Adrenal gland (tissue), 12 donors: Measurements from ENCODE around the gene EGR4. TPM values are rescaled to one million over a fixed set of nuclear protein-coding genes. Genes with fewer than 3 reads are reported as not detected.

Experiments used
- DNase-seq, 7 donors: peaks; one replicate each; pipeline ENCODE4 v3.0.0-alpha.2; 2019 to 2020
- H3K27ac ChIP-seq, 5 donors: fragments of 200-600 bp; sonication (generic) in 4 of 5; 1 replicate in 3 of 5; 2 replicates in 2 of 5; pipeline versions ENCODE4 v1.5.1 to v1.8.0; 2016 to 2020; ENCODE audit warnings: mild to moderate bottlenecking in 1 of 5
- H3K27me3 ChIP-seq: fragments of 200-600 bp; 2 replicates; pipeline ENCODE4 v1.8.0; 2021
- H3K36me3 ChIP-seq, 2 donors: fragments of 200-600 bp; replicated peaks in 1 of 2; 1 replicate in 1 of 2; 2 replicates in 1 of 2; pipeline versions ENCODE4 v1.5.1 to v1.8.0; 2018 to 2022
- H3K4me1 ChIP-seq, 2 donors: fragments of 200-600 bp; replicated peaks in 1 of 2; 1 replicate in 1 of 2; 2 replicates in 1 of 2; pipeline versions ENCODE4 v1.5.1 to v1.8.0; 2018 to 2021
- H3K4me3 ChIP-seq, 4 donors: fragments of 200-600 bp; sonication (generic) in 3 of 4; one replicate each; pipeline ENCODE4 v1.5.1; 2016 to 2018
- H3K9me3 ChIP-seq, 3 donors: fragments of 200-600 bp; sonication (generic) in 1 of 3; replicated peaks in 1 of 3; 1 replicate in 2 of 3; 2 replicates in 1 of 3; pipeline versions ENCODE4 v1.5.1 to v1.8.0; 2016 to 2021
- POLR2A ChIP-seq, 2 donors: fragments of 450-650 bp; IDR thresholded peaks; one replicate each; pipeline ENCODE4 v1.6.1; 2017; ENCODE audit warnings: antibody characterized with exemption in 2 of 2, mild to moderate bottlenecking in 2 of 2, moderate library complexity in 1 of 2
- WGBS, 4 donors: extraction: QIAGEN DNeasy Blood & Tissue Kit in 2 of 4; methylation state at CpG; one replicate each; pipeline versions ENCODE4 v1.1.5 to v1.1.7; 2013 to 2017; 5-methylcytosine and 5-hydroxymethylcytosine counted together
- intact Hi-C, 2 donors: fragments of 100-400 bp; cut with DNase I; formaldehyde crosslinking; loops; one replicate each; pipeline versions ENCODE4 v1.14.1 to v1.15.0; 2022 to 2023
- polyA plus RNA-seq, 3 donors: library from polyadenylated mRNA; stranded (reverse); fragments of 200-250 nt in 2 of 3; fragments of 350-450 nt in 1 of 3; fragmentation: Illumina TruSeq in 1 of 3; extraction: RNeasy Lipid Tissue Mini Kit (QIAGEN cat#74804) in 1 of 3; gene quantifications; one replicate each; pipeline ENCODE4 v1.2.3, GENCODE V29; 2013 to 2014
- total RNA-seq, 9 donors: library from RNA; depleted of rRNA in 4 of 9; stranded (reverse); fragments of >200 nt in 4 of 9; fragments of 120-200 nt in 1 of 9; fragmentation: NEBNext Ultra II Directional in 1 of 9; extraction: Animal tissue kit (Norgen Biotek cat#: 25700) in 1 of 9; gene quantifications; one replicate each; pipeline versions ENCODE4 v1.1.0 to v1.2.4, GENCODE V29; 2013 to 2023
- TF ChIP-seq, protein P1 (sequence below), 6 experiments: fragments of 450-650 bp in 4 of 6; fragments of 200-600 bp in 2 of 6; sonication (generic) in 1 of 6; IDR thresholded peaks; 1 replicate in 5 of 6; 2 replicates in 1 of 6; pipeline versions ENCODE4 v1.5.1 to v1.8.0; 2016 to 2021; ENCODE audit warnings: antibody characterized with exemption in 6 of 6, mild to moderate bottlenecking in 2 of 6, moderate library complexity in 1 of 6
- donor health status: healthy with polysubstance abuse.
- donor health status: Bipolar disorder and iron deficiency.
- donor health status: DM: yes; HTN: yes; CAD: no.
- donor health status: DM: no; HTN: no; CAD: no.
- donor health status: DM: no; HTN: no; CAD: no.
- donor health status: DM: yes; HTN: yes; CAD: no.

EGR4 gene
- total and polyA plus RNA-seq, 12 donors, result 0.20 to 0.32 (median 0.30) TPM; not detected in 9

DNA sequence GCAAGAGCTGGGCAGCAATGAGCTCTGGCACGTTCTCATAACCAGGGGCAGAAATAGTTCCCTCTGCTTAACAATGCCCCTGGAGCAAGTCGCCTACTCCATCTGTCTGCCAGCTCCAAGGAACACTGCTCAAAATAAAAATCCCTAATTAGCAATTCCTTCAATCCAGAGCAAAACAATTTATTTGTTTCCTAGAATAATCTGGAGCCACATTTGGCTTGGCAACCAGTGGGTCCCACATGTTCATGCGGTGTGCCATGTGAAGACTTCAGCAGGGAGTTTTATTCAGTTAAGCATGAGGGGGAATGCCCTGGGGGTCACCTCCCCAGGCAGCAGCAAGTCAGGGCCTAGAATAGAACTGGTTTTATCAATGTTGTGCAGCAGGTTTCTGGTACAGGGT, 7.6 kb upstream of the EGR4 start:
- Histone ChIP-seq H3K4me1 (no peaks in the 10 kb centered on the region), H3K9me3 (no peaks in the 10 kb centered on the region), H3K27ac (no peak overlapping the region), H3K4me3 (no peak overlapping the region), H3K36me3 (no peaks in the 10 kb centered on the region), H3K27me3 (peaks cover 3% of the 10 kb centered on the region)
- WGBS, 4 donors, result 60 to 76% (median 68%) methylated on average over 3 of the region's 3 CpGs
- no peak for TF ChIP-seq POLR2A (IDR thresholded peaks at IDR 0.05)
- TF ChIP-seq, protein P1, sequence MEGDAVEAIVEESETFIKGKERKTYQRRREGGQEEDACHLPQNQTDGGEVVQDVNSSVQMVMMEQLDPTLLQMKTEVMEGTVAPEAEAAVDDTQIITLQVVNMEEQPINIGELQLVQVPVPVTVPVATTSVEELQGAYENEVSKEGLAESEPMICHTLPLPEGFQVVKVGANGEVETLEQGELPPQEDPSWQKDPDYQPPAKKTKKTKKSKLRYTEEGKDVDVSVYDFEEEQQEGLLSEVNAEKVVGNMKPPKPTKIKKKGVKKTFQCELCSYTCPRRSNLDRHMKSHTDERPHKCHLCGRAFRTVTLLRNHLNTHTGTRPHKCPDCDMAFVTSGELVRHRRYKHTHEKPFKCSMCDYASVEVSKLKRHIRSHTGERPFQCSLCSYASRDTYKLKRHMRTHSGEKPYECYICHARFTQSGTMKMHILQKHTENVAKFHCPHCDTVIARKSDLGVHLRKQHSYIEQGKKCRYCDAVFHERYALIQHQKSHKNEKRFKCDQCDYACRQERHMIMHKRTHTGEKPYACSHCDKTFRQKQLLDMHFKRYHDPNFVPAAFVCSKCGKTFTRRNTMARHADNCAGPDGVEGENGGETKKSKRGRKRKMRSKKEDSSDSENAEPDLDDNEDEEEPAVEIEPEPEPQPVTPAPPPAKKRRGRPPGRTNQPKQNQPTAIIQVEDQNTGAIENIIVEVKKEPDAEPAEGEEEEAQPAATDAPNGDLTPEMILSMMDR (IDR thresholded peaks at IDR 0.05), result no peak
- intact Hi-C loops, result no loop called here
- no peak for DNase-seq

DNA sequence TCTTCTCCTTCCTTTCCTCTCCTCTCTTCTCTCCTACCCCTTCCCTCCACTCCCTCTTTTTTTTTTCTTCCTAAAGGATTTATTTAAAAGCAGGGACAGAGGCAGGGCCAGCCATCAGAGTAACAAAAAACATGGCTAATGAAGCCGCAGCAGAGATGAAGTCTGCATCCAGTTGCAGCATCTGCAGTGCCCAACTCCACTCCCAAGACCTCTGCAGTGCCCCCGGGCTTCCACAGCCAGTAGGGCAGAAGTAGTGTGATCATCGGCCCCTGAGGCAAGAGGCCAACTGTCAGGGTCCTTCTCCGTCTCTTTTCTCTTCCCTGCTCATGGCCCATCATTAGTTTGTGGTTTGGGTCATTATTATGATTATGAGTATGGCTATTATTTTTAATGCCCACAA, 4.2 kb upstream of the EGR4 start:
- Histone ChIP-seq H3K27me3 (peaks cover 37% of the 10 kb centered on the region), H3K27ac (no peak overlapping the region), H3K4me1 (peaks cover 8 to 13% of the 10 kb centered on the region in 2 donors), H3K9me3 (no peaks in the 10 kb centered on the region), H3K36me3 (no peaks in the 10 kb centered on the region), H3K4me3 (no peak overlapping the region)
- TF ChIP-seq, protein P1 (IDR thresholded peaks at IDR 0.05), result no peak
- TF ChIP-seq POLR2A (IDR thresholded peaks at IDR 0.05), result no peak
- 30 to 45% (median 40%) methylated on average over 4 of the region's 4 CpGs for WGBS, 4 donors
- intact Hi-C loops, result no loop called here
- no peak for DNase-seq

- Histone ChIP-seq H3K9me3 (no peaks in the 10 kb centered on the region), H3K27me3 (peaks cover 41% of the 10 kb centered on the region), H3K4me1 (peaks cover 8 to 14% of the 10 kb centered on the region in 2 donors), H3K4me3 (no peak overlapping the region), H3K36me3 (no peaks in the 10 kb centered on the region), H3K27ac (no peak overlapping the region)
- DNase-seq, result no peak
- 0 to 15% (median 3%) methylated on average over 2 of the region's 2 CpGs for WGBS, 4 donors
- TF ChIP-seq, protein P1 (IDR thresholded peaks at IDR 0.05), result no peak
- no peak for TF ChIP-seq POLR2A (IDR thresholded peaks at IDR 0.05)
- intact Hi-C loops, result no loop called here
Observed at GRCh38 chr2:73297151-73297559, 3.8 kb upstream of the EGR4 start.

DNA sequence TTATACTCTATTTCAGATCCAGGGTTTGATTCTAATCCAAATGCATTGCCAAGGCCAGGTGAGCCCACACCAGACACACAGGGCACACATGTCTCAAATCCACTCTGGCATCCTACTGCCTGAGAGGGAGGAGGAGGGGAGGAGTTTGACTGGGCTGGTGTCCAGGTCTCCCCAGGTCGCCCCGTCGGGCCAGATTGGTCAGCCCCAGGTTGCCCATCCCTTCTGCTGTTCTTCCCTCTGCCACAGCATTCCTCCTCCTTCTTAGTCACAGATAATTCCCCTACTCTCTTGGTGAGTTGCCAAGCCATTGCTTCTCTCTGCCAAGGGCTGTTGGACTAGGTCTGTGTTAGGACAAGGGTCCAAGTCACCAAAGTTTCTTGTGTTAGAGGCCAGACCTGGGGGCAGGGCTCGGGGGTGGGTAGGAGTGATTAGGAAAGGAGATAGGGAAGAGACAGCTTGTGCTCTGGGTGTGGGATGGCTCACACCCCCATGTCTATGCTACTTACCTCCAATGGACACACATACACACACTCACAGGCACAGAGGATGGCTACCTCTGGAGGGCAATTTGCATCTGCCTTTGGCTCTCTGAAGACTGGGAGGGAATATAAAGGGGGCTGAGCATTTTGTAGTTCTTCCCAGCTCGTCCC, 2.5 kb upstream of the EGR4 start:
- no peak for TF ChIP-seq POLR2A (IDR thresholded peaks at IDR 0.05)
- TF ChIP-seq, protein P1 (IDR thresholded peaks at IDR 0.05), result no peak
- H3K36me3 ChIP-seq, result no peaks in the 10 kb centered on the region
- H3K27ac ChIP-seq, result no peak overlapping the region
- no peaks in the 10 kb centered on the region for H3K9me3 ChIP-seq
- DNase-seq, result no peak
- peaks cover 8 to 27% of the 10 kb centered on the region in 2 donors for H3K4me1 ChIP-seq
- no peak overlapping the region for H3K4me3 ChIP-seq
- intact Hi-C loops, result no loop called here
- 35 to 44% (median 42%) methylated on average over 5 of the region's 5 CpGs for WGBS, 4 donors
- H3K27me3 ChIP-seq, result peaks cover 49% of the 10 kb centered on the region
